Measurements from ENCODE around the gene AMBN.

AMBN gene

DNA sequence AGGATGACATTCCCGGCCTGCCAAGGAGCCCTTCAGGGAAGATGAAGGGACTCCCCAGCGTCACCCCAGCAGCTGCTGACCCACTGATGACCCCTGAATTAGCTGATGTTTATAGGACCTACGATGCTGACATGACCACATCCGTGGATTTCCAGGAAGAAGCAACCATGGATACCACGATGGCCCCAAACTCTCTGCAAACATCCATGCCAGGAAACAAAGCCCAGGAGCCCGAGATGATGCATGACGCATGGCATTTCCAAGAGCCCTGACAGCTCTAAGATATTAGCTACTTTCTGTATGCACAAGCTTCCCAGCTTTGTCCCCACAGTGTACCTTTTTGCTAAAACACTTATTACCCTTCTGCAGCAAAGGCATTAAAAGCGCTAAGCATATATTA lies 14.4 kb downstream of the AMBN start:
- TF ChIP-seq, protein P1, sequence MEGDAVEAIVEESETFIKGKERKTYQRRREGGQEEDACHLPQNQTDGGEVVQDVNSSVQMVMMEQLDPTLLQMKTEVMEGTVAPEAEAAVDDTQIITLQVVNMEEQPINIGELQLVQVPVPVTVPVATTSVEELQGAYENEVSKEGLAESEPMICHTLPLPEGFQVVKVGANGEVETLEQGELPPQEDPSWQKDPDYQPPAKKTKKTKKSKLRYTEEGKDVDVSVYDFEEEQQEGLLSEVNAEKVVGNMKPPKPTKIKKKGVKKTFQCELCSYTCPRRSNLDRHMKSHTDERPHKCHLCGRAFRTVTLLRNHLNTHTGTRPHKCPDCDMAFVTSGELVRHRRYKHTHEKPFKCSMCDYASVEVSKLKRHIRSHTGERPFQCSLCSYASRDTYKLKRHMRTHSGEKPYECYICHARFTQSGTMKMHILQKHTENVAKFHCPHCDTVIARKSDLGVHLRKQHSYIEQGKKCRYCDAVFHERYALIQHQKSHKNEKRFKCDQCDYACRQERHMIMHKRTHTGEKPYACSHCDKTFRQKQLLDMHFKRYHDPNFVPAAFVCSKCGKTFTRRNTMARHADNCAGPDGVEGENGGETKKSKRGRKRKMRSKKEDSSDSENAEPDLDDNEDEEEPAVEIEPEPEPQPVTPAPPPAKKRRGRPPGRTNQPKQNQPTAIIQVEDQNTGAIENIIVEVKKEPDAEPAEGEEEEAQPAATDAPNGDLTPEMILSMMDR (IDR thresholded peaks at IDR 0.05; ENCODE audit: low read depth, low read length, missing control alignments): no peak
- DNase-seq (ENCODE audit: low read depth): no peak
- no peak overlapping the region for H3K4me3 ChIP-seq (ENCODE audit: low read depth, low read length)

DNA sequence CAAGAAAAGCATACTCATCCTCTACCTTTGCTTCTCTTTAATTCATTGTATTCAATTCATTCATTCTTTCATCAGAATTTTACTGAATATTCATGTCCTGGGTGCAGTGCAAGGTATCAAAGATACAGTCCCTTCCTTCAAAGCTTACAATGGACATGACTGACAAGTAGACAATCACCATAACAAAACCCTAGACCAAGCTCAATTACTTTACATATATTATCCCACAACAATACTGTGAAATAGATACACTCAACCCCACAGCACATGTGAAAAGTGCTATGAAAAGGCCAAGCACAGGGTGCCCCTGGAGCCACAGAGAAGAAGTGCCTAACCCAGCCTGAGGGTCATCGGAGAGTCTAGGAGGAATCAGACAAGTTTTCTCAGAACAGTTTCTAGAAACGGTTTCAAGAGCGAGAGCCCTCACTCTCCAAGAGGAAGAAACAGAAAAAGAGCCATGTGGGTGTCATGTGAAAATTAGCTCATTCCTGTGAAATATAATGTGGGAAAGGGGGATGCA lies 15.3 kb downstream of the AMBN start:
- no peak overlapping the region for H3K4me3 ChIP-seq (ENCODE audit: low read depth, low read length)
- TF ChIP-seq, protein P1 (IDR thresholded peaks at IDR 0.05; ENCODE audit: low read depth, low read length, missing control alignments): no peak
- DNase-seq (ENCODE audit: low read depth): no peak

DNA sequence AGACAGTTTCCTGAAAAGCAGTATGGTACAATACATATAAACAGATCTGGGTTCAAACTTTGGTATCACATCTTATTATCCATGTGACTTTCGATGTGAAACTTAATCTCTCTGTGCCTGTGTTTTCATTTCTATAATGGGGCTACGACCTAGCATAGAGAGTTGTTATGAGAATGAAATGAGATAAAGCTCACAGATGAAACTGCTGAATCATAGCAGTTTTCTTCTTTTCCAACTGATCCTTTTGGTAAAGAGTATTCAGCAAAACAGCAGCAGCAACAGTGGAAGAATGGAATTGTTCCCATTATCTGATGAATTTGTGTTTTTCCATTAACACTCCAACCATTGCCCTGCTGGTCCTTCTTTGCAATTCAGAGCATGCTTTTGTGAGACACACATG lies 16.3 kb downstream of the AMBN start:
- no peak overlapping the region for H3K4me3 ChIP-seq (ENCODE audit: low read depth, low read length)
- TF ChIP-seq, protein P1 (IDR thresholded peaks at IDR 0.05; ENCODE audit: low read depth, low read length, missing control alignments): no peak
- no peak for DNase-seq (ENCODE audit: low read depth)

DNA sequence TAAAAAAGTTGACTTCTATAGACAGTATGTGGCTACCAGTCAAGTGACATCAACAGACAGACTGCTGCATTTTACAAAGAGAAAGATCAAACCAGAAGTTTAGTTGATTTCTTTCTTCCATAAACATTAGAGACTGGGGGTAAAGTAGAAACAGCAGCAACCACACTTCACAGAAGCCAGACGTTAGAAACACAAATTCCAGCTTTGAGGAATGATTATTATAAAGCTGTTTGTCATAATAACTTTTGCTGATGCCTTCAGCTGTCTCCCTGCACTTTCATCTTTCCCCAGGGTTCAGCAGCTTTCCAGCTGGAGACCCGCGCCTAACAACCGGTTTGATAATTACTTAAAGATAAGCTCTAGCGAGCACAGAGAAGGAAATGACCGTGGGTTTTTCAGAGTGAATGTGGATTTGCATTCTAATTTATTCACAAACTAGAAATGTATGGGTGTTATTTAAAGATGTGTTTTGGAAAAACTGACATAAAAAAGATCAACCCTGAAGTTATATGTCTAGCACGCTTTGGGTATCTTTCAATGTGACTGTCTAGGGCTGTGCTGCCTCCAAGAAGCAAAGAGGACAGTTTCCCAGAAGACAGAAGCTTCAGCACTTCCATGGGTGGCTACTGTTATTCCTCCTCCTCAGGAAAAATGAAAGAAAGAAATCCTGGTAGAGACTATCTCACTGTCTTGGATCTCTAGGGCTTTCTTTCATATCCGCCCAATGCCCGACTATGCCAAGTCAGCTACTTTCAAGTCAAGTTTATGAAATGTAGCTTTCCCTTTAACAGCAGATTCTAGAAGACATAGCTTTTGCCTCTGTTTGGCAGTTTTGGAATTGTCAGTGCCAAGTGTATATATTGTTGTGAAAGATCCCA lies 21.5 kb downstream of the AMBN start:
- no peak for DNase-seq (ENCODE audit: low read depth)
- no peak overlapping the region for H3K4me3 ChIP-seq (ENCODE audit: low read depth, low read length)
- TF ChIP-seq, protein P1 (IDR thresholded peaks at IDR 0.05; ENCODE audit: low read depth, low read length, missing control alignments): no peak

DNA sequence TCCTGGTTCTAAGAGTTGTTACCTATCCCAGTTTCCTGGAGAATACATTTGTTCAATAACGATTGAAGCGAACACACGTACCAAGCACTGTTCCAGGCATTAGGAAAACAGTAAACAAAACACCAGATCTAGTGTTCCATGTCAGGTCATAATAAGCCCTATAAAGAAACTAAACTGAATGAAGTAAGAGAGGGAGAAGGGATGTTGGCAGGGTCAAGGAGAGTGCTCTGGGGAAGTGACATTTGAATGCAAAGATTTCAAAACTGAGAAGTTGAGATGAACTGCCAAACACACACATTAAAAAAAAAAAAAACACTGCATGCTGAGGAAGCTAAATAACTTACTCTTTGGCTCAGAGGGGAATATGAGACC lies 22.1 kb downstream of the AMBN start:
- H3K4me3 ChIP-seq (ENCODE audit: low read depth, low read length): no peak overlapping the region
- no peak for DNase-seq (ENCODE audit: low read depth)
- TF ChIP-seq, protein P1 (IDR thresholded peaks at IDR 0.05; ENCODE audit: low read depth, low read length, missing control alignments): no peak

DNA sequence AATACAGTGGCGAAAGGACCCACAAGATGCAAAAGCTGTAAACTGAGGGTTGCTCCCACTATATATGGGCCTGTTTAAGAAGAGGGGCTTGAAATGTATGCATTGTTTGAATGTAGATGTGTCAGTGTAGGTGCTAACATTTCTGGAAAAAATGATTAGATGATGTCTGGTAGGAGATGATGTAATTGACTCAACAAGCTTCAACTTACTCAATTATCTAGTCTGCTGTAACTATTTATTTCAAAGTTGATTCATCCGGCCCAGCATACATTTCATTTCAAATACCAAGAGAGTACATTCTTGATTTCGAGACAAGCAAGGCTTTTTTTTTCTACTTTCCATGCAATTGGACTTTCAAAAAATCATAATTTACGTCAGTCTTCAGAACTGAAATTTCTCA lies 27.2 kb downstream of the AMBN start:
- H3K4me3 ChIP-seq (ENCODE audit: low read depth, low read length): no peak overlapping the region
- TF ChIP-seq, protein P1 (IDR thresholded peaks at IDR 0.05; ENCODE audit: low read depth, low read length, missing control alignments): no peak
- DNase-seq (ENCODE audit: low read depth): no peak

DNA sequence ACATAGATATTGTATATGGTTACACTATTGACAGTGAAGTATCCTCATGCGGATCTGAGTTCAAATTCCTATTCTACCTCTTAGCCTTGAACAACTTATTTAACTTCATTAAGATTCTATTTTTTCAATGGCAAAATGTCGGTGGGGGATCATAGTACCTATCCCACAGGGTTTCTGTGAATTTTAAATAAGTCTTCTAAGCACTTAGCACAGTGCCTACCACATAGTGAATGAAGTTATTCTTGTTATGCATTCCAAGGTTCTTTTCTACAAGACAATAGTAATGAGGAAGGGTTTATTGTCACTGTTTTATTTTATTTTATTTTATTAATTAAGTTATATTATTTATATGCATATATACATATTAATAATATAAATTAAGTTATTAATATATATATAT lies 27.7 kb downstream of the AMBN start:
- H3K4me3 ChIP-seq (ENCODE audit: low read depth, low read length): no peak overlapping the region
- no peak for DNase-seq (ENCODE audit: low read depth)
- TF ChIP-seq, protein P1 (IDR thresholded peaks at IDR 0.05; ENCODE audit: low read depth, low read length, missing control alignments): no peak
